Endodermal cell (in vitro differentiated cells): Measurements from ENCODE around the gene SPTB. TPM values are rescaled to one million over a fixed set of nuclear protein-coding genes. Genes with fewer than 3 reads are reported as not detected.

ENCODE experiments used
- DNase-seq: peaks from one replicate; pipeline ENCODE4 v3.0.0-alpha.2; 2017
- H3K27ac ChIP-seq: 2 replicates; pipeline ENCODE4 v1.5.1; 2013; ENCODE audit warnings: mild to moderate bottlenecking, low read depth, low read length, moderate library complexity
- H3K27me3 ChIP-seq: 2 replicates; pipeline ENCODE4 v1.6.1; 2013; ENCODE audit warnings: mild to moderate bottlenecking, low read length, moderate library complexity; ENCODE audit not compliant: insufficient read depth, control insufficient read depth, poor library complexity, severe bottlenecking
- H3K36me3 ChIP-seq: 2 replicates; pipeline ENCODE4 v1.7.0; 2013; ENCODE audit warnings: mild to moderate bottlenecking, low read length, moderate library complexity; ENCODE audit not compliant: control insufficient read depth, insufficient read depth
- H3K4me1 ChIP-seq: one replicate; pipeline ENCODE4 v1.7.0; 2013; ENCODE audit warnings: low read length; ENCODE audit not compliant: control insufficient read depth, insufficient read depth
- H3K4me3 ChIP-seq: 2 replicates; pipeline ENCODE4 v1.5.1; 2013; ENCODE audit warnings: mild to moderate bottlenecking, low read length, moderate library complexity
- H3K9ac ChIP-seq: 2 replicates; pipeline ENCODE4 v1.6.1; 2013; ENCODE audit warnings: mild to moderate bottlenecking, low read length, moderate library complexity; ENCODE audit not compliant: poor library complexity, severe bottlenecking; ENCODE audit errors: extremely low read depth
- H3K9me3 ChIP-seq: 2 replicates; pipeline ENCODE4 v1.6.1; 2013; ENCODE audit warnings: mild to moderate bottlenecking, low read length, moderate library complexity; ENCODE audit not compliant: control insufficient read depth
- H3K27ac Mint-ChIP-seq: 2 replicates; pipeline ENCODE4 v1.8.0; 2020; ENCODE audit warnings: mixed read lengths
- H3K27me3 Mint-ChIP-seq: 2 replicates; pipeline ENCODE4 v1.8.0; 2021; ENCODE audit warnings: mild to moderate bottlenecking, mixed read lengths; ENCODE audit not compliant: insufficient read depth
- H3K36me3 Mint-ChIP-seq: 2 replicates; pipeline ENCODE4 v1.8.0; 2020; ENCODE audit warnings: low read depth, mixed read lengths
- H3K4me1 Mint-ChIP-seq: 2 replicates; pipeline ENCODE4 v1.8.0; 2020; ENCODE audit warnings: mixed read lengths
- H3K4me3 Mint-ChIP-seq: 2 replicates; pipeline ENCODE4 v1.8.0; 2020; ENCODE audit warnings: mild to moderate bottlenecking, moderate library complexity, mixed read lengths
- H3K9me3 Mint-ChIP-seq: 2 replicates; pipeline ENCODE4 v1.8.0; 2020; ENCODE audit warnings: mild to moderate bottlenecking, mixed read lengths
- CTCF ChIP-seq: fragments of 200-600 bp; sonication (generic); conservative IDR thresholded peaks from 2 replicates; pipeline ENCODE4 v1.5.0; 2021; ENCODE audit warnings: antibody characterized with exemption, mild to moderate bottlenecking
- WGBS, 2 experiments: methylation state at CpG; one replicate each; pipeline versions ENCODE4 v1.1.5 to v1.1.7; 2013; ENCODE audit warnings: missing lambda C conversion rate in 2 of 2, mixed read lengths in 1 of 2; ENCODE audit not compliant: insufficient coverage in 1 of 2, insufficient read length in 1 of 2; 5-methylcytosine and 5-hydroxymethylcytosine counted together
- total RNA-seq, 2 donors: library from RNA; stranded (reverse); fragmentation: NEBNext Ultra II Directional in 1 of 2; extraction: Animal tissue kit (Norgen Biotek cat#: 25700) in 1 of 2; gene quantifications; 2 replicates in 1 of 2; 3 replicates in 1 of 2; pipeline ENCODE4 v1.2.1, GENCODE V29; 2021

The SPTB gene
- total RNA-seq, 2 donors from 2014 or later: 0.77 to 1.4 TPM

GRCh38 chr14:64741961-64742360 lies 137.7 kb downstream of the SPTB start:
- H3K4me1 Mint-ChIP-seq: peaks cover 1% of the 10 kb centered on the region

GRCh38 chr14:64741200-64741599 lies 138.5 kb downstream of the SPTB start:
- no peak overlapping the region for H3K4me3 Mint-ChIP-seq
- Histone ChIP-seq H3K4me3 (no peak overlapping the region), H3K4me1 (peaks cover 8% of the 10 kb centered on the region), H3K36me3 (peaks cover 31% of the 10 kb centered on the region), H3K27me3 (no peaks in the 10 kb centered on the region), H3K9ac (no peak overlapping the region), H3K9me3 (no peaks in the 10 kb centered on the region), H3K27ac (no peak overlapping the region)
- H3K36me3 Mint-ChIP-seq: peaks cover 33% of the 10 kb centered on the region
- no peaks in the 10 kb centered on the region for H3K9me3 Mint-ChIP-seq
- peaks cover 1% of the 10 kb centered on the region for H3K4me1 Mint-ChIP-seq
- no peaks in the 10 kb centered on the region for H3K27me3 Mint-ChIP-seq
- 96 to 100% methylated on average over 9 to 15 of the region's 15 CpGs for WGBS, 2 experiments
- TF ChIP-seq CTCF: no peak
- no peak overlapping the region for H3K27ac Mint-ChIP-seq
- DNase-seq: no peak

More at GRCh38 chr14:64741961-64742360, 137.7 kb downstream of the SPTB start:
- Histone ChIP-seq H3K4me1 (peaks cover under 1% of the 10 kb centered on the region), H3K4me3 (no peak overlapping the region), H3K27me3 (no peaks in the 10 kb centered on the region), H3K36me3 (peaks cover 28% of the 10 kb centered on the region), H3K9ac (no peak overlapping the region), H3K9me3 (no peaks in the 10 kb centered on the region), H3K27ac (no peak overlapping the region)
- no peaks in the 10 kb centered on the region for H3K27me3 Mint-ChIP-seq
- H3K27ac Mint-ChIP-seq: no peak overlapping the region
- H3K4me3 Mint-ChIP-seq: no peak overlapping the region
- 94 to 96% methylated on average over 10 to 15 of the region's 15 CpGs for WGBS, 2 experiments
- DNase-seq: no peak
- peaks cover 33% of the 10 kb centered on the region for H3K36me3 Mint-ChIP-seq
- H3K9me3 Mint-ChIP-seq: no peaks in the 10 kb centered on the region
- TF ChIP-seq CTCF: no peak

- Histone ChIP-seq H3K4me1 (peaks cover 8% of the 10 kb centered on the region), H3K4me3 (no peak overlapping the region), H3K36me3 (peaks cover 35% of the 10 kb centered on the region), H3K9me3 (no peaks in the 10 kb centered on the region), H3K9ac (no peak overlapping the region), H3K27me3 (no peaks in the 10 kb centered on the region), H3K27ac (no peak overlapping the region)
- Mint-ChIP-seq H3K27ac (no peak overlapping the region), H3K4me3 (no peak overlapping the region), H3K9me3 (no peaks in the 10 kb centered on the region), H3K4me1 (no peaks in the 10 kb centered on the region), H3K27me3 (no peaks in the 10 kb centered on the region), H3K36me3 (peaks cover 25% of the 10 kb centered on the region)
- 91 to 100% methylated on average over 5 to 9 of the region's 9 CpGs for whole genome bisulfite sequencing, 2 experiments
- DNase-seq: no peak
- TF ChIP-seq CTCF: no peak
Observed at GRCh38 chr14:64738281-64738804, 141.4 kb downstream of the SPTB start.
